Measurements from ENCODE around the gene LRCH3. TPM values are rescaled to one million over a fixed set of nuclear protein-coding genes. Genes with fewer than 3 reads are reported as not detected.

The LRCH3 gene
- total RNA-seq, 1 donor from 2014 or later, result 96.1 TPM

- DNase-seq (no peak), ATAC-seq (ENCODE audit: low read depth) (no peak)
- ChIA-PET CTCF (no interaction called here), POLR2A (no interaction called here)
- intact Hi-C loops (cut with micrococcal nuclease), result no loop called here
- TF ChIP-seq, protein P1, sequence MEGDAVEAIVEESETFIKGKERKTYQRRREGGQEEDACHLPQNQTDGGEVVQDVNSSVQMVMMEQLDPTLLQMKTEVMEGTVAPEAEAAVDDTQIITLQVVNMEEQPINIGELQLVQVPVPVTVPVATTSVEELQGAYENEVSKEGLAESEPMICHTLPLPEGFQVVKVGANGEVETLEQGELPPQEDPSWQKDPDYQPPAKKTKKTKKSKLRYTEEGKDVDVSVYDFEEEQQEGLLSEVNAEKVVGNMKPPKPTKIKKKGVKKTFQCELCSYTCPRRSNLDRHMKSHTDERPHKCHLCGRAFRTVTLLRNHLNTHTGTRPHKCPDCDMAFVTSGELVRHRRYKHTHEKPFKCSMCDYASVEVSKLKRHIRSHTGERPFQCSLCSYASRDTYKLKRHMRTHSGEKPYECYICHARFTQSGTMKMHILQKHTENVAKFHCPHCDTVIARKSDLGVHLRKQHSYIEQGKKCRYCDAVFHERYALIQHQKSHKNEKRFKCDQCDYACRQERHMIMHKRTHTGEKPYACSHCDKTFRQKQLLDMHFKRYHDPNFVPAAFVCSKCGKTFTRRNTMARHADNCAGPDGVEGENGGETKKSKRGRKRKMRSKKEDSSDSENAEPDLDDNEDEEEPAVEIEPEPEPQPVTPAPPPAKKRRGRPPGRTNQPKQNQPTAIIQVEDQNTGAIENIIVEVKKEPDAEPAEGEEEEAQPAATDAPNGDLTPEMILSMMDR (IDR thresholded peaks at IDR 0.05), result no peak
- Mint-ChIP-seq H3K9me3 (no peaks in the 10 kb centered on the region), H3K27me3 (no peaks in the 10 kb centered on the region), H3K4me3 (no peak overlapping the region), H3K4me1 (no peaks in the 10 kb centered on the region), H3K27ac (no peak overlapping the region), H3K36me3 (ENCODE audit: low read depth) (peaks cover 42% of the 10 kb centered on the region)
Measured at GRCh38 chr3:197761784-197762183, 29.3 kb upstream of the LRCH3 start.

- DNase-seq, result no peak
- TF ChIP-seq, protein P1 (IDR thresholded peaks at IDR 0.05), result no peak
- no peaks in the 10 kb centered on the region for H3K27me3 Mint-ChIP-seq
- H3K9me3 Mint-ChIP-seq, result no peaks in the 10 kb centered on the region
- H3K4me3 Mint-ChIP-seq, result no peak overlapping the region
- POLR2A ChIA-PET, result no interaction called here
- peaks cover 18% of the 10 kb centered on the region for H3K4me1 Mint-ChIP-seq
- CTCF ChIA-PET, result no interaction called here
- no peak overlapping the region for H3K27ac Mint-ChIP-seq
- ATAC-seq (ENCODE audit: low read depth), result no peak
- intact Hi-C loops (cut with micrococcal nuclease), result no loop called here
- H3K36me3 Mint-ChIP-seq (ENCODE audit: low read depth), result peaks cover 79% of the 10 kb centered on the region
Measured at GRCh38 chr3:197775317-197775716, 15.7 kb upstream of the LRCH3 start.

GRCh38 chr3:197782230-197782629 lies 8.8 kb upstream of the LRCH3 start:
- Mint-ChIP-seq H3K27me3 (no peaks in the 10 kb centered on the region), H3K9me3 (no peaks in the 10 kb centered on the region), H3K36me3 (ENCODE audit: low read depth) (peaks cover 60% of the 10 kb centered on the region), H3K4me3 (peak overlapping the region; percentile 60), H3K4me1 (peaks cover 41% of the 10 kb centered on the region), H3K27ac (peak overlapping the region; percentile 80)
- ATAC-seq (ENCODE audit: low read depth), result peak; percentile 91
- intact Hi-C loops (cut with micrococcal nuclease), result loop anchor here (1.0 to 5.0 kb wide), 5 partner anchors 8 to 70 kb away; no protein-coding TSS in a partner anchor
- TF ChIP-seq, protein P1 (IDR thresholded peaks at IDR 0.05), result no peak
- ChIA-PET CTCF (interaction anchor here (0.9 to 3.5 kb wide), 6 partner anchors 9 to 183 kb away, joined by 3 to 14 read pairs (median 4); partner anchors contain the start of gene LRCH3), POLR2A (interaction anchor here (0.6 to 2.1 kb wide), 11 partner anchors 9 to 73 kb away, joined by 3 to 47 read pairs (median 5); partner anchors contain the start of gene LRCH3)
- no peak for DNase-seq

GRCh38 chr3:197784019-197784585 lies 7.0 kb upstream of the LRCH3 start:
- Mint-ChIP-seq H3K27me3 (no peaks in the 10 kb centered on the region), H3K27ac (peak overlapping the region; percentile 86), H3K36me3 (ENCODE audit: low read depth) (peaks cover 49% of the 10 kb centered on the region), H3K9me3 (no peaks in the 10 kb centered on the region), H3K4me3 (peak overlapping the region; percentile 56), H3K4me1 (peaks cover 46% of the 10 kb centered on the region)
- POLR2A ChIA-PET, result interaction anchor here (1.1 kb wide), 1 partner anchor 33 kb away, joined by 3 read pairs; no protein-coding TSS in a partner anchor
- TF ChIP-seq, protein P1 (IDR thresholded peaks at IDR 0.05), result no peak
- DNase-seq, result no peak
- CTCF ChIA-PET, result interaction anchor here (2.0 to 3.5 kb wide), 2 partner anchors 9 to 17 kb away, joined by 4 to 14 read pairs; no protein-coding TSS in a partner anchor
- no peak for ATAC-seq (ENCODE audit: low read depth)
- intact Hi-C loops (cut with micrococcal nuclease), result loop anchor here (5.0 kb wide), 1 partner anchor 53 kb away; no protein-coding TSS in a partner anchor

DNA sequence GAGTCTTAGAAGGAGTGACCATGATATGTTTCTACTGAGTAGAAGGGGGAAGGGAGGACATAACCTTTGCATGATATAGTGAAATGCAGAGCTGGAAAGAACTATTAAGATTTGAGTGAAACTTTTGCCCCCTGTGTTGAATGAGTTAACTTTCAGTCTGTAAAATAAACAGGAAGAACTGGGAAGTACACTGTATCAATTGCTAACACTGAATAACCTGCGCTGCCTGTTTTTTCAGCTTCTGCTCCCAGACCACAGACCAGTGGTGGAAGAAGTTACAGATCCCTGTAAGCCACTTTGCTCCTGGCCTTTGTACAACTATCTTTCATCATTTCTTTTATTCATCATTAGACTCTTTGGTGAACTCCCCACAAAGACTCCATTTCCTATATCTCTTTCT lies 3.6 kb upstream of the LRCH3 start:
- ATAC-seq (ENCODE audit: low read depth) (no peak), DNase-seq (no peak)
- H3K9me3 Mint-ChIP-seq, result no peaks in the 10 kb centered on the region
- H3K4me3 Mint-ChIP-seq, result no peak overlapping the region
- H3K4me1 Mint-ChIP-seq, result peaks cover 59% of the 10 kb centered on the region
- ChIA-PET POLR2A (no interaction called here), CTCF (interaction anchor here (1.1 kb wide), 1 partner anchor 10 kb away, joined by 3 read pairs; no protein-coding TSS in a partner anchor)
- intact Hi-C loops (cut with micrococcal nuclease), result no loop called here
- H3K27me3 Mint-ChIP-seq, result no peaks in the 10 kb centered on the region
- TF ChIP-seq, protein P1 (IDR thresholded peaks at IDR 0.05), result no peak
- peaks cover 35% of the 10 kb centered on the region for H3K36me3 Mint-ChIP-seq (ENCODE audit: low read depth)
- peak overlapping the region; percentile 62 for H3K27ac Mint-ChIP-seq

All from activated B cell treated with CpG ODN at 0.5 μM for 24 hours (primary cell).